Fibroblast of skin of left biceps (primary cell): Measurements from ENCODE around the gene ROPN1L.
"Not testable (repeated sequence)": the region's sequence is repeated elsewhere in the genome, so short reads cannot be mapped to it uniquely, and the experiment has no call there.

Experiments used
- DNase-seq, 2 experiments: peaks; one replicate each; pipeline ENCODE4 v3.0.0-alpha.2; 2013; ENCODE audit warnings: low read depth in 2 of 2

The ROPN1L gene

GRCh38 chr5:10441083-10441991, at the start of gene ROPN1L:
Gene ROPN1L, plus strand, starts transcription at chr5:10441879. Its CDS starts 289 bp downstream, at chr5:10442168.
- peak; percentile 50 to 55 for DNase-seq

- DNase-seq, result not testable (repeated sequence)
Observed at GRCh38 chr5:10392567-10393328, 48.9 kb upstream of the ROPN1L start.

- no peak for DNase-seq
Observed at GRCh38 chr5:10393491-10393890, 48.2 kb upstream of the ROPN1L start.

- no peak for DNase-seq
Observed at GRCh38 chr5:10396552-10396951, 45.1 kb upstream of the ROPN1L start.

- no peak for DNase-seq
Observed at GRCh38 chr5:10399839-10400238, 41.8 kb upstream of the ROPN1L start.

- DNase-seq, result no peak
Observed at GRCh38 chr5:10400411-10400810, 41.3 kb upstream of the ROPN1L start.

DNA sequence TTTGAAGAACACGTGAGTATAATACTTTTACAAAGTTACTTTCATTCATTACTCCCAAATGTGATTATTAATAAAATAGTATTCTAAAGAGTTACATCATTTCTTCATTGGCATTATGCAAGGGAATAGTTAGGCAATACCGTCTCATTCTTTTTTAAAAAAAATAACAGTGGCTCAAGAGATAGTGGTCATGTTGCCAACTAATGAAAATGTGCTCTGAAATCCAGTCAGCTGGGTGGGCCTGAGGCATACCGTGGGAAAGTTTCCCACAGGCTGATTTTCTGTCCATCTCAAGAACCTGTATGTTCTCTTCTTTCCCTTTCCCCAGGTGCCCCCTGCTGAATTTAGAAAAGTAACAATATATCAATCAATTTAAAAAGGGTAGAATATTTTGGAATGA, 40.8 kb upstream of the ROPN1L start:
- DNase-seq, result no peak

- DNase-seq, result no peak
Observed at GRCh38 chr5:10401498-10401897, 40.2 kb upstream of the ROPN1L start.

DNA sequence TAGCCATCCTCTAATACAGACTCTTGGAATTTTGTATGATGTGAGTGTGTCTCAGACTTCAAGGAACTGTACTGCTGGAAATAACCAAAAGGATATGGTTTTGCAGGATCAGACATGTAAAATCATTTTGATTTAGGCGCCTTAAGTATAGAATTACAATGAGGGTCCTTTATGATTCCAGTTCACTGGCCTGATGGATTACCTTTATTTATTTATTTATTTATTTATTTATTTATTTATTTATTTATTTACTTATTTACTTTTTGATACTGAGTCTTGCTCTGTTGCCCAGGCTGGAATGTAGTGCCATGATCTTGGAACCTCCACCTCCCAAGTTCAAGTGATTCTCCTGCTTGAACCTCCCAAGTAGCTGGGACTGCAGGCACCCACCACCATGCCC, 37.9 kb upstream of the ROPN1L start:
- DNase-seq, result no peak

DNA sequence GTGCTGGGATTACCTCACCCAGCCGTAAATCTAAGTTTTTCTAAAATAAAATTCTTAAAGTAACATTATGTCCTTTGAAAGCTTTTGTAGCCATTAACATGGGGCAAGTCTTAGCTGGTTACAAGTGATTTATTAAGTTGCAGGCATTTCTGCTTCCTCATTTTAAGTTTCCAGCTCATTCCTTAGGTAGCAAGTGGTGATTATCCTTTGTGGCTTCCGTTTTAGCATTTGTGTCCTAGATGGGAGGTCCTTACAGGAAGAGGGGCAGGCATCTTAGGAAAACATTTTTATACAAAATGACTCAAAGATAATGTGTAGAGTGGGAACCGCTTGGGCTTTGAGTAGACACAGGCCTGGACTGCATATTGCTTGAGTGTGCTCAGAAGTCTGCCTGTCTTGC, 35.0 kb upstream of the ROPN1L start:
- DNase-seq, result no peak

DNA sequence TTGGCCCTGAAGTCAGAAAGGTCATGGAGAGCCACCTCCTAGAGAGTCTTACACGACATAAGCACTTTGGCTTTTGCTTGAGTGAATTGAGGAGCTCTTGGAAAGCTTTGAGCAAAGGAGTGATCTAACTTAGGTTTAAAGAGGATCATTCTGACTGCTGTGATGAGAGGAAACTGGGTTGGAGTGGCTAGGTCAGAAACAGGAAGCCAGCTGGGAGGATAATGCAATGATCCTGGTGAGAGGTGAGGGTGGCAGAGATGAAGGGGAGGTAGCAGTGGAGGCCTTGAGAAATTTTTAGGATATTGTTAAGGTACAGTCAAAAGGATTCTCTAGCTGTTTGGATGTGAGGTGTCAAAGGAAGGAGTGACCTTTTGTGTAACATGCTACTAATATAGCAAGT, 32.2 kb upstream of the ROPN1L start:
- no peak for DNase-seq

DNA sequence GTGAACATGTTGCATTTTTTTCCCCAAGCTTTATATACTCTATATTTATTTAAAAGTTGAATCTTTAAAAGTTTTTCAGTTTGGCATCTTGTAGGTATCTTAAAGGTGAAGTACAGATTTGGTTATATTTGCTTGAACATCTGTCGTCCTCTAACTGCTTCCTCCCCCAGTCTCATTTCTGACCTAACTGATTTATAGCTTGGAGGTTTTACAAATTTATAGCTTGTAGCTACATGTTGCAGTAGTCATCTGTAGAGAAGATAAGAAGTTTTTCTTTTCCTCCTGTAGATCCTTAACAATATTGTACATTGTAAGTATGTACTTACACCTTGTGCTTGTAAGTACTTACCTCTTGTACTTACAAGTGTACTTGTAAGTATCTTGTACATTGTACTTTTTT, 31.0 kb upstream of the ROPN1L start:
- no peak for DNase-seq

GRCh38 chr5:10411336-10411735, 30.3 kb upstream of the ROPN1L start:
- no peak for DNase-seq

- DNase-seq, result no peak
Observed at GRCh38 chr5:10416868-10417267, 24.8 kb upstream of the ROPN1L start.

- no peak for DNase-seq
Observed at GRCh38 chr5:10418654-10419345, 22.9 kb upstream of the ROPN1L start.

GRCh38 chr5:10420468-10420867, 21.2 kb upstream of the ROPN1L start:
- DNase-seq, result no peak

DNA sequence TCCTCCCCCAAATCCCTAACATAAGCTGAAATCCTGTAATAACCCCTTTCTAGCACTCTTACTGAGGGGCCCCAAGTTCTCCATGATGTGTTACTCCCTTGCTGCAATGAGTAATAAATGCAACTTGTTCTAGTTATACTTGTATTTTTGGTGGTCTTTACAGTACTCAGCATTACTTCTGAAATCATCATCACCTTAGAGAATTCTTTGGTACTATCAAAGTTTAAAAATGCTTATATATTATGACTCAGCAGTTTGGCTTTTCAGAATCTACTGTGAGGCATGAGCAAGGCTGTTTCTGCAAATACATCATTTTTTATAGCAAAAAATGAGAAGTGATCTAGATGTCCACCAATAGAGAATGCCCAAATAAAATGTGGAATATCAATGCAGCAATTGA, 20.7 kb upstream of the ROPN1L start:
- peak in 1 of 2 experiments; percentile 43 for DNase-seq

- DNase-seq, result no peak
Observed at GRCh38 chr5:10421896-10422691, 19.6 kb upstream of the ROPN1L start.

GRCh38 chr5:10423022-10423421, 18.7 kb upstream of the ROPN1L start:
- DNase-seq, result no peak

DNA sequence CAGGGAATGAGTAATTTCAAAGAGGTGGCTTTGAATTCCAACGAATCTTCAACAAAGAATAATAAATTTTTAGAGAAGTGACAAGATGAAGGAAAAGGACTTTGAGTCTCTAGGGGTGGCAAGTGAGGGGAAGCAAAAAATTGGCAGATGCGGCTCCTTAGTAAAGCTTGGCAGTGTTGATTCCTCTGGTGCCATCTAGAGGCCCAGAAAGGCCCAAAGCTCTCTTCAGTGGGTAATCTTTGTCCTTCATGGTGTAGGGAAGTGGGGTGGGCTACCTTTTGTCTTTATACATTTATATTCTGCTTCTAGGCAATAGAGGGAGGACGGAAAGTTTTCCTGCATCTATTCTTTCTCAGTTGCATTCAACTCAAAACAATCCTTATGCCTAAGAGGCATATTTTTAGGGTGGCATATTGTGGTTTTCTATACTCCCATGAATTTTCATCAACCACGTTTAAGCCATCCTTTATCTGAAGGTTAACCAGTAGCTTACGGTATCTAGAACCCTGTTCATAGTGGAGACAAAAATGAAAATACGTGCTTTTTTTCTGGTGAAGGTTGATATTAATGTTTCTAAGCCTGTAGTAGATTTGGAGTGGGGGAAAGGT, 17.5 kb upstream of the ROPN1L start:
- DNase-seq, result no peak

DNA sequence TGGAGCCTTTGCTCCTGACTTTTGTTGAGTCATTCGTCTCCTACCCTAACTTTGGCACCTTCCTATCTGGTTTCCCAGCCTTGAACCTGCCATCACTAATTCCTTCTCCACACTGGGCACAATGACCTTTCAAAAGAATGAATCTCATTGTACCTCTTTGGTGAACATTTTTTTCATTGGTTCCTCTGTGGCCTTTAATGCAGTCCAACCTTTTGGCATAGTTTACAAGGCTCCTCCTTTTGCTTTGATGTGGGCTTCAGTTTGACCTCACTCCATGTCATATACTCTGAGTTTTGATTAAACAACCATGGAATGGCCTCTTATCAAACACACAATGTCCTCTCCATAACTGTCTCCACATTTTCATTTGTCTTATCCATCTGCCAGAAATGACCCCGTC, 14.5 kb upstream of the ROPN1L start:
- no peak for DNase-seq
